Measurements from ENCODE around the gene EIF3L. TPM values are rescaled to one million over a fixed set of nuclear protein-coding genes. Genes with fewer than 3 reads are reported as not detected.

Gene EIF3L
- polyA plus RNA-seq, 3 donors: 209 to 503 (median 246) TPM

DNA sequence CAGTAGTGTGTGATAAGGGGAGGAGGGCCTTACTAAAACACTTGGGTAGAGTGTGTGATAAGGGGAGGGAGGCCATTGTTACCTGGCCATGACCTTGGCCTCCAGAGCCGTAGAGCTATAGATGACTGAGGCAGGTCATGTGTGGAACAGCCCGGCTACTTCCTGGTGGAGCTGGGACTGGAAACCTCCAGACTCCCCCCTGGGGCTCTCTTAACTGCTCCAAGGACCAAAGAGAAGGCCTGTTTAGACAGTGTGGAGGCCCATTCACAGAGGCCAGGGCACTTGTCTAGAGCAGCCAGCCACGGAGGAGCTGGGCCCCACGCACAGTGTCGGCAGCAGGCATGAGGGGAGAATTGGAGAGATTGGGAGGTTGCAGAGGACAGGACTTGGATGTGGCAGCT, 44.4 kb downstream of the EIF3L start:
- H3K27ac Mint-ChIP-seq: peak overlapping the region in 3 of 7 donors; percentile 51 to 55 (median 54)

DNA sequence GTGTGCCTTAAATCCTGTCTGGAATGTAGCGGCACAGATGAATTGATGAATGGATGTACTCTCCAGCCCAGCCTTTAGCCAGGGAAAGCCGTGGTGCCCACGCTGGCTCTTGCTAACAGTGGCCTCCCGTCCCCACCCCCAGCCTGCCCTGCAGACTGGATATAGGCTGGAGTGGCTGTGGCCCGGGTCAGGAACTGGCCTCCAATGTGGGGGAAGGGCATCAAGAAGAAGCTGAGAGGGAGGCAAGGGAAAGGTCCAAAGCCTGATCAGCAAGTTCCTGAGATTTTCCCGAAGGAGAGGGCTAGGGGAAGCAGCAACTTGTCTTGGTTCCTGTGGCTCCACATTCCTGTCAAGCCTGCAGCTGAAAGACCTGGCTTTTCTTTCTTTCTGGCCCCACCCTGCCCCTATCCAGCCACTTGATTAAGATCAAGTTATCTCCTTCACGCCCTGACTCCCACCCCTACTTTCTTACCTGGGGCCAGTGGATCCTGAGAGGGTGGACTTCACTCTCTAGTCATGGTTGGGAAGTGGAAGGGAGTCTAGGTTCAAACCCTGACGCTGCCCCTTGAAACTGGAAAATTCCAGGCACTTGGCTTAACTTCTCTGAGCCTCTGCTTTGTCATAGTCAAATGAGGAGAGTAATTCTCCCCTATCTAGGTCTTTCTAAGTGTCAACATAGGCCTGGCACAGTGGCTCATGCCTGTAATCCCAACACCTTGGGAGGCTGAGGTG, 45.9 kb downstream of the EIF3L start:
- no peak for DNase-seq
- peaks cover 16 to 27% of the 10 kb centered on the region in 2 donors for H3K36me3 ChIP-seq (replicated peaks in 1 of 2; ENCODE audit: control insufficient read depth in 1 of 2, insufficient read depth in 2 of 2, low read length in 2 of 2)
- intact Hi-C loops (cut with micrococcal nuclease): loop anchor here in 1 of 2 donors (5.0 kb wide), 1 partner anchor 37 kb away; no protein-coding TSS in a partner anchor
- 90% methylated on average over 2 of the region's 8 CpGs for WGBS (ENCODE audit: insufficient coverage)
- TF ChIP-seq, protein P1, sequence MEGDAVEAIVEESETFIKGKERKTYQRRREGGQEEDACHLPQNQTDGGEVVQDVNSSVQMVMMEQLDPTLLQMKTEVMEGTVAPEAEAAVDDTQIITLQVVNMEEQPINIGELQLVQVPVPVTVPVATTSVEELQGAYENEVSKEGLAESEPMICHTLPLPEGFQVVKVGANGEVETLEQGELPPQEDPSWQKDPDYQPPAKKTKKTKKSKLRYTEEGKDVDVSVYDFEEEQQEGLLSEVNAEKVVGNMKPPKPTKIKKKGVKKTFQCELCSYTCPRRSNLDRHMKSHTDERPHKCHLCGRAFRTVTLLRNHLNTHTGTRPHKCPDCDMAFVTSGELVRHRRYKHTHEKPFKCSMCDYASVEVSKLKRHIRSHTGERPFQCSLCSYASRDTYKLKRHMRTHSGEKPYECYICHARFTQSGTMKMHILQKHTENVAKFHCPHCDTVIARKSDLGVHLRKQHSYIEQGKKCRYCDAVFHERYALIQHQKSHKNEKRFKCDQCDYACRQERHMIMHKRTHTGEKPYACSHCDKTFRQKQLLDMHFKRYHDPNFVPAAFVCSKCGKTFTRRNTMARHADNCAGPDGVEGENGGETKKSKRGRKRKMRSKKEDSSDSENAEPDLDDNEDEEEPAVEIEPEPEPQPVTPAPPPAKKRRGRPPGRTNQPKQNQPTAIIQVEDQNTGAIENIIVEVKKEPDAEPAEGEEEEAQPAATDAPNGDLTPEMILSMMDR (IDR thresholded peaks at IDR 0.05): no peak
- Mint-ChIP-seq H3K9me3 (no peaks in the 10 kb centered on the region), H3K36me3 (peaks cover 16 to 25% of the 10 kb centered on the region in 2 donors), H3K4me3 (no peak overlapping the region), H3K27me3 (ENCODE audit: low read depth in 3 of 3) (peaks cover 0 to 2% (median 0%) of the 10 kb centered on the region in 3 donors), H3K4me1 (peaks cover 18% of the 10 kb centered on the region), H3K27ac (peak overlapping the region in 2 of 7 donors; percentile 24 to 26)
- H3K27me3 ChIP-seq (ENCODE audit: control insufficient read depth in 2 of 2, insufficient read depth in 2 of 2, low read length in 2 of 2): no peaks in the 10 kb centered on the region
- H4K20me1 ChIP-seq (ENCODE audit: insufficient read depth, low read length): no peaks in the 10 kb centered on the region
- no peaks in the 10 kb centered on the region for H3K79me2 ChIP-seq (ENCODE audit: insufficient read depth, low read length)
- H3K4me3 ChIP-seq (replicated peaks in 1 of 3; ENCODE audit: low read depth in 2 of 3, low read length in 3 of 3): no peak overlapping the region
- no peak overlapping the region for H3K27ac ChIP-seq (ENCODE audit: low read depth in 1 of 2, low read length in 2 of 2)
- no peak overlapping the region for H2AFZ ChIP-seq (ENCODE audit: insufficient read depth, low read depth, low read length, poor library complexity, severe bottlenecking)
- H3K4me1 ChIP-seq (ENCODE audit: control insufficient read depth in 1 of 2, insufficient read depth in 2 of 2, low read length in 2 of 2): peaks cover 10 to 14% of the 10 kb centered on the region in 2 donors
- peak overlapping the region; percentile 2 for H3K9ac ChIP-seq (ENCODE audit: insufficient read depth, low read length, poor library complexity, severe bottlenecking)
- no peaks in the 10 kb centered on the region for H3K9me3 ChIP-seq (replicated peaks in 1 of 2; ENCODE audit: control insufficient read depth in 1 of 2, insufficient read depth in 1 of 2, low read length in 2 of 2)
- H3K4me2 ChIP-seq (replicated peaks; ENCODE audit: extremely low read depth, low read length, poor library complexity, severe bottlenecking): no peak overlapping the region

More for the DNA sequence above, 44.4 kb downstream of the EIF3L start:
- H3K36me3 Mint-ChIP-seq: peaks cover 26 to 39% of the 10 kb centered on the region in 2 donors
- Histone ChIP-seq H3K9ac (ENCODE audit: insufficient read depth, low read length, poor library complexity, severe bottlenecking) (no peak overlapping the region), H2AFZ (ENCODE audit: insufficient read depth, low read depth, low read length, poor library complexity, severe bottlenecking) (no peak overlapping the region), H3K27me3 (ENCODE audit: control insufficient read depth in 2 of 2, insufficient read depth in 2 of 2, low read length in 2 of 2) (no peaks in the 10 kb centered on the region), H3K4me3 (replicated peaks in 1 of 3; ENCODE audit: low read depth in 2 of 3, low read length in 3 of 3) (no peak overlapping the region), H4K20me1 (ENCODE audit: insufficient read depth, low read length) (no peaks in the 10 kb centered on the region), H3K4me2 (replicated peaks; ENCODE audit: extremely low read depth, low read length, poor library complexity, severe bottlenecking) (no peak overlapping the region), H3K9me3 (replicated peaks in 1 of 2; ENCODE audit: control insufficient read depth in 1 of 2, insufficient read depth in 1 of 2, low read length in 2 of 2) (no peaks in the 10 kb centered on the region), H3K27ac (ENCODE audit: low read depth in 1 of 2, low read length in 2 of 2) (no peak overlapping the region), H3K4me1 (ENCODE audit: control insufficient read depth in 1 of 2, insufficient read depth in 2 of 2, low read length in 2 of 2) (peaks cover 10 to 14% of the 10 kb centered on the region in 2 donors), H3K79me2 (ENCODE audit: insufficient read depth, low read length) (no peaks in the 10 kb centered on the region), H3K36me3 (replicated peaks in 1 of 2; ENCODE audit: control insufficient read depth in 1 of 2, insufficient read depth in 2 of 2, low read length in 2 of 2) (peaks cover 30 to 42% of the 10 kb centered on the region in 2 donors)
- H3K9me3 Mint-ChIP-seq: no peaks in the 10 kb centered on the region
- no peak for DNase-seq
- TF ChIP-seq, protein P1 (IDR thresholded peaks at IDR 0.05): no peak
- H3K27me3 Mint-ChIP-seq (ENCODE audit: low read depth in 3 of 3): no peaks in the 10 kb centered on the region
- intact Hi-C loops (cut with micrococcal nuclease): loop anchor here in 1 of 2 donors (5.0 kb wide), 1 partner anchor 39 kb away; no protein-coding TSS in a partner anchor
- H3K4me1 Mint-ChIP-seq: peaks cover 18% of the 10 kb centered on the region
- 90% methylated on average over 3 of the region's 5 CpGs for WGBS (ENCODE audit: insufficient coverage)
- H3K4me3 Mint-ChIP-seq: no peak overlapping the region
